HG02759 (cell line): ENCODE results near the gene HRH1.
"Not testable (repeated sequence)": the region's sequence is repeated elsewhere in the genome, so short reads cannot be mapped to it uniquely, and the experiment has no call there.

Experiments
- ATAC-seq: cut with Tn5 transposase; IDR thresholded peaks from one replicate; pipeline ENCODE4 v1.9.1; 2021; ENCODE audit warnings: mild to moderate bottlenecking, moderate library complexity; ENCODE audit not compliant: unreplicated experiment

HRH1 gene

DNA sequence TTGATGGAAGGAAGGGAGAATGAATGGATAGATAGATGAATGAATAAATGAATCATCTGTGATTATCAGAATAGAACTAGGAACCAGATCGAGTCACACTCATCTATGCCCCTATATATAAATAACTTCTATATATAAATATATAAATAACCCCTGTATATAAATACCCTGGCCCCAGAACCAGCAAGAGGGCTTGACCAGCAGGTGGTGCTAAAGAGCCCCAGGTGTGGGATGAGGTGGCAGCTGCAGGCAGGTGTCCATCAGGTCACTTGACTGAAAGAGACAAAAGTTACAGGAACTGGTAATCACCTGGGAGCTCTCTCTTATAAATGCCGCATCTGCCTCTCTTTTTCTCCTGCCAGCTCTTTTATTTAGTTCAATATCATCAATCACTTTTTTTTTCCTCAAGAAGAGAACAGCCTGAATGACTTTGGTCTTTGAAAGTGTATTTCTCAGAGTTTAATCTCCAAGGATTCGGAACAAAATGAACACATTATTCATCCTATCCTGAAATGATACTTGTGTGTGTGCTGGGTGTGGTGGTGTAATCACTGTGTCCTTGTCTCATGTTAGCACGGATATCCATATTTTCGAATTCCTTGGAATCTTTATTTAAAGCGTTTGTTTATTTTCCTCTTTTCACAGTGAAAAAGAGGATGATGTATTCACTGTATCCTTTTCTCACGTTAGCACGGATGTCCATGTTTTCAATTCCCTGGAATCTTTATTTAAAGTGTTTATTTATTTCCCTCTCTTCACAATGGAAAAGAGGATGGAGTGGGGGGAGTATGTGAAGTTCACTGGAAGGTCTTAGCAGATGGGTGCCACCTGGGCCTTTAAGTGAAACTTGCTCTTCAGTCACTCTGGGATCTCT, 82.5 kb downstream of the HRH1 start:
- no peak for ATAC-seq

DNA sequence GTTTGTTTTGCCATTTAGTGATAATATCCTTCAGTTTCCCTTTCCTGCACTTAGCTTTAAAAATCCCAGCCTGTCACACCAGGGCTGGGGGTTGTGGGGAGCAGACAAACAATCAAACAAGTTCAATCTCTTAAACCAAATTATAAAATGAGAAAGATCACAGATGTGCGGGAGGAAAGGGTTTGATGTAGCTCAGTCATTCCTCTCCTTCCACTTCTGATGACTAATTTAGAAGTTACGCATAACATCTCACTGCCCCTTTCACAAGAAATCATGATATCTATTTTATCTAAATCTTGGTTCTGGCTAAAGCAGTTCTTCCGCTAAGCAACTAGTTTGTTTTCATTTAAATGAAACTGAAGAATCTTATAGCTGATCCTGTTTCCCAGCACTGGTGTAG, 83.8 kb downstream of the HRH1 start:
- no peak for ATAC-seq

DNA sequence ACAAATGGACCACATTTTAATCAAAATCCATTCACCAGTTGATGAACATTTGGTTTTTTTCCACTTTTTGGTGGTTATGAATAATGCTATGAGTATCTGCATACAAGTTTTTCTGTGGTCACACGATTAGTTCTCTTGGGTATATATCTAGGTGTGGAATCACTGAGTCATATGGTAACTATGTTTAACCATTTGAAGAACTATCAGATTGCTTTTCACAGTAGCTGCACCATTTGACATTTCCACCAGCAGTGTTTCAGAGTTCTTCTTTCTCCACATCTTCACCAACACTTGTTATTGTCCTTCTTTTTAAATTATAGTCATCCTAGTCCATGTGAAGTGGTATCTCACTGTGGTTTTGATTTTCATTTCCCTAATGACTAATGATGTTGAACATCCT, 84.6 kb downstream of the HRH1 start:
- no peak for ATAC-seq

DNA sequence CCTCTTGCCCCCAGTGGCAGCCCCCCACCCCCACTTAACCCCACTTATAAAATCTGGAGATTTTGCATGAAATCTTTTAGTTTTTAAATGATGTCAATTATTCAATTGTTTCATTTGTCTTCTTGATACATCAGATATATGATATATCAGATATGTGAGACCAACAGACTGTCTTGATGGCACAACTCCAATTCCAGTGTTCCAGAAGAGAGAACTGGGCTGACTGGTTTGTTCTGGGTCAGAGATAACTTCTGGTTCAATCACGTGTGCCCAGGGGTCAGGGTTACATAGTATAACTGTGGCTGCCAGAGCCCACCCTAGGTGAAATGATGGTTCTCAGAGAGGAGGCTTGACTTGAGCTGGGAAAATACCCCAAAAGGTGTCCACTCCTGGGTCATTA, 85.5 kb downstream of the HRH1 start:
- ATAC-seq, result no peak

DNA sequence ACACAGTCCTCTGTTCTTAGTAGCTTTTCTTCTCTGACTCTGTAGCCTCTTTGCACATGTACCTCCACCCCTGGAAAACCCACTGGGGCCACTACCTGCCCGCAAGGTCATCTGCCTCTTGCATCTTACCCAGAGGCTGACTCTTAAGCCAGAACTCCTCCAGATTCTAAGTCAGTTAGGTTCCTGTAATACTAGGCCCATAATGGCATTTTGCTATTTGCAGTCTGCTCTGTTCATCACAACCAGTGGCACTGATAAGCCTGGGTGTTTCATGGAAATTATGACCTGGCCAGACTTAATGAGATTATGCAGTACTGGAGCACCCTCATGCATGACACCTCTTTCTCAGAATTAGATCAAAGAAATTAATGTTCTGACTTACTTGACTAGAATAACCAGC, 86.2 kb downstream of the HRH1 start:
- ATAC-seq, result no peak

DNA sequence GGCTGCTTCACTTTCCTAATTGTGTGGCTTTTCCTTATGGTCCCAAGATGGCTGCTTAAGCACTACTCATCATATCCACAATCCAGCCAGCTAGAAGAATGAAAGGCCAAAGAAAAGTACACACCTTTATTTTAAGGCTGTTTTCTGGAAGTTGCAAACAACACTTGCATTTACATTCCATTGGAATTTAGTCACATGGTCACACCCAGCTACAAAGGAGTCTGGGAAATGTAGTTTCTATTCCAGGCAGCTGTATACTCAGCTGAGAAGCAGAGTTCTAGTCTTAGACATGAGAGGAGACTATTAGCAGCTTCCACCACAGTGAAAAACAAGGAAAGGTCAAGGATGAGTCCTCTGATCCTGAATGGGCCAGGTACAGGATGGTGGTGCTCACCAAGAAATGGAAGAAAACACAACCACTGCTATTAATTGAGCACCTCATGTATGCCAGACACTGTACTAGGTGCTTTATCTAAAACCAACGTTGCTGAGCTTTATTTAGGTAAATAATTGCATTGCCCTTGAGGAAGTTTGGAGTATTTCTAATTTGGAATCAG, 89.9 kb downstream of the HRH1 start:
- ATAC-seq, result no peak

DNA sequence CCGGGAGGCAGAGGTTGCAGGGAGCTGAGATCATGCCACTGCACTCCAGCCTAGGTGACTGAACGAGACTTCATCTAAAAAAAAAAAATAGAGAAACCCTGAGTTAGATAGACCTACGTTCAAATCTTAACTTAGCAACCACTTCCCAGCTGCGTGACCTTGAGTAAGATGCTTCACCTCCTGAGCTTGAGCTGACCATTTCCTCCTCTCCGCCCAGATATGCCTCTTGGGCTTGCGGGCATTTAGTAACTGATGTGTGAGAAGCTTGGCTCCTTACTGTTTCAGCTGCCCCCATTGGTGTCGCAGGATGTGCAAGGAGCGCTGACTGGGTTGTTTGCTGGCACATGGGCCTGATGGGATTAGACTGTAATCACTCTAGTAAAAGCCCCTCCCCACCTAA, 91.0 kb downstream of the HRH1 start:
- no peak for ATAC-seq

DNA sequence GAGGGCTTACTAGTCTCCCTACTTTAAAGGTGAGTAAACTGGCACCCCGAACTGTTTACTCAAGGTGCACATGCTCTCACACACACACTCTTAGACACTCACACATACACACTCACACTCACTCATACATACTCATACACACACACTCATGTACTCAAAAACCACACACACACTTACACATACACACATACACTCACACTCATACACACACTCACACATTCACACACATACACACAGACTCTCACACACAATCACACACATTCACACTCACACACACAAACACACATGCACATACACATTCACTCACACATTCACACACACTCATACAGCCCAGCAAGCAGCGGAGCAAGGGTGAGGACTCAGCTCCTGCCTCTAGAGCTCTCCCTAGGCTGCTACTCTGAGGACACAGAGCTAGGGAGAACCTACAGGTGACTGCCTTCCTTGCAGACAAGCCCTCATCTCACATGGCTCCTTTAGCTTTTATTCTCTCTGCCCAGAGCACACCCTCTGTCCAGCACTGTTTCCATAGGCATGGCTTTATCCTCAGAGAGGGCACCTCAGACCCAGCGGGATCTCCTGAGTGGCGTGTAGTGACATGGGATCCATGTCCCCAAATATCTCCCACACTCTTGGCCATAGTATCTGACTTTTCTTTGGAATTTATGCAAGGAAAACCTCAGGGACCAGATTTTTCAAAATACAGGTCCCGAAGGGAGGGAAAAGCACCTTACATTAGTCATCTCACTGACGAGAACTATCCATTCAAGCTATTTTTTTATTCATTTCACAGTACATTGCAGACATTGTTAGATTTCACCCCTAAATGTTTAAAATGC, 91.8 kb downstream of the HRH1 start:
- ATAC-seq, result no peak

DNA sequence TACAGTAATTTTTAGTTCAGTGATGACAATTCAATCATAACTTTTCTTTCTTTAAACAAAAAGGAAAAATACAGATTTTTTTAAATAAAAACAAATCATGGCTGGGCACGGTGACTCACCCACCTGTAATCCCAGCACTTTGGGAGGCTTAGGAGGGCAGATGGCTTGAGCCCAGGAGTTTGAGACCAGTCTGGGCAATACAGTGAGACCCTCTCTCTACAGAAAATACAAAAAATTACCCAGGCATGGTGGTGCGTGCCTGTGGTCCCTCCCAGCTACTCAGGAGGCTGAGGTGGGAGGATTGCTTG, 92.3 kb downstream of the HRH1 start:
- ATAC-seq, result no peak

DNA sequence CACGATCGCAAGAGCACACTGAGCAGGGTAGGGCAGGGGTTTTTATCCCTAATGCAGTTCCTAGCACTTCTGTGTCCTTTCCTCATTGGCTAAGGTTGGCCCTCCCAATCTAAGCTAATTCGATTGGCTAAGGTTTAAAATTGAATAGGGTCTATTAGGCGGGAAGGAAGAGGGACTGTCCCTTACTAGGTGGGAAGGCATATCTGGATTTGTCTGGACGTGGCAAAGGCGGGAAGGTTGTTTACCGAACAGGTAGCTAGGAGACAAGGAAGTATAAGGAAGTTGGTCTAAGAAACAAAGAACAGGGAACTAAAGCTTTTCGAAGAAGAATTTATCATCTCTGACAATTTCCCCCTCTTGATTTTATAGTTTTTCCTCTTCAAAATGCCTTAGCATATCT, 93.1 kb downstream of the HRH1 start:
- no peak for ATAC-seq

DNA sequence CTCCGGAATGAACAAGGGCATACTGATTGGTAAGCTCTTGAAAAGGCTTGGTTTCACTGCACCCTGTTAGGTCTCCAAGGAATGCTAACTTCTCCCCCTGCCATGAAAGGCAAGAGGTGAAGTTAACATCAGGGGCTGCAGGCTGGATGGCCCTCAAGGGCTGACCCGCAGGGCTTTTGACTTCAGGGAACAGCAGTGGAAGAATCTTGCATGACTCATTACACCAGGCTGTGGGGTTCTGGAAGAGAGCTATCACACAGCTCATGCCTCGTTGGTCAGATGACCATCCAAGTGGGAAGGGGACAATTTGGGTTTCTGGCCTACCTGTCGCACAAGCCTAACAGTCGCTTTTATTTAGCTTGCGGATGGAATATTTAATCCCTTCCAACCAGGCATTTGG, 94.3 kb downstream of the HRH1 start:
- ATAC-seq, result no peak

DNA sequence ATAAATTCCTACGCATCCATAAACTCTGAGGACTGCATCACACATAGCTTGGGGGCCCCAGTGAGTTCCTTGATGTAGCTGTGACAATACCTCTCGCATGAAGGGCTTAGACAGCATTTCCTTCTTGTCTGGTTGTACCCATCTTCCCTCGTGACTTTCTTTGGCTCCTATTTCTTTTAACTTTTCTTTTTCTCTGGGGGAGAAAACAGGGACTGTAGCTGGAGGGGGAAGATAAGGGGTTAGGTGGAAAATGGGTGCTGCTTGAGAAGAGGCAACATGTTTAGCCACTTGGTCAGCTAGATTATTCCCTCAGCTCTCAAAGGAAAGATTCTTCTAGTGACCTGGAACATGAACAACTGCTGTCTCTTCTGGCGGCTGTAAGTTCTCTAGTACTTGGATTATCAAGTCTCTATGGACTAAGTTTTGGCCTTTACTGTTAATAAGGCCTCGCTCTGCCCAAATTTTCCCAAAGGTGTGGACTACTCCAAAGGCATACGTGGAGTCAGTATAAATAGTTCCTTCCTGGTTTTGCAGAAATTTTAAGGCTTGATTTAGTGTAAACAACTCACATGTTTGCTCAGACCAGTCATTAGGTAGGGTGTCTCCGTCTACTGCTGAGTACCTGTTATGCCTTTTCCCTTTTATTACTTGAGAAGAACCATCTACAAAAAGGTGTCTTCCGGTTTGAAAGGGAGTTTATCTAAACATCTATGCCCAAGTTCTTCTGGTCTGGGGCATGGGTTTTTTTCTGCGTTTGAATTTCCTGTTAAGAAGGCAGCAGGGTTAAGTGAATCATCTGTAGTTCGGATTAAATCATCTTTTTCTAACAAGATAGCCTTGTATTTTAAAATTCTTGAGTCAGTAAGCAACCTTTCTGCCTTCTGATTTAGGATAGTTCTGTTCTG, 96.9 kb downstream of the HRH1 start:
- ATAC-seq, result no peak

DNA sequence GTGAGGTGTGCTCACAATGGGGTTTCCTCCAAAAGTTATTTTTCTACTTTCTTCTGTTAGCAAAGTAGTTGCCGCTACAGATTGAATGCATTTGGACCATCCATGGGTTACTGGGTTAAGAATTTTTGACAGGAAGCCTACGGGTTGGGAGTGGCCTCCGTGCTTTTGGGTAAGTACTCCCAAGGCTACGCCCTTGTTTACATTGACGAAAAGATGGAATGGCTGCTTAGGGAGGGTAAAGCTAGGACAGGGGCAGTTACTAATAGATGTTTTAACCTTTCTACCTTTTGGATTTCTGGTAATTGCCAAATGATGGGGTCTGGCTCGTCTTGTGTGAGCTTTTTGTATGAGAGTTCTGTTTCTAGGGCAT, 97.5 kb downstream of the HRH1 start:
- ATAC-seq, result no peak

DNA sequence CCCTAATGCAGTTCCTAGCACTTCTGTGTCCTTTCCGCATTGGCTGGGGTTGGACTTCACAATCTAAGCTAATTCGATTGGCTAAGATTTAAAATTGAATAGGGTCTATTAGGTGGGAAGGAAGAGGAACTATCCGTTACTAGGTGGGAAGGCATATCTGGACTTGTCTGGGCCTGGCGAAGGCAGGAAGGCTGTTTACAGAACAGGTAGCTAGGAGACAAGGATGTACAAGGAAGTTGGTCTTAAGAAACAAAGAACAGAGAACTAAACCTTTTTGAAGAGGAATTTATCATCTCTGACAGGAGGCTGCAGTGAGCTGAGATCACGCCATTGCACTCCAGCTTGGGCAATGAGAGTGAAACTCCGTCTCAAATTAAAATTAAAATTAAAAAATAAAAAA, 100.6 kb downstream of the HRH1 start:
- ATAC-seq, result no peak

DNA sequence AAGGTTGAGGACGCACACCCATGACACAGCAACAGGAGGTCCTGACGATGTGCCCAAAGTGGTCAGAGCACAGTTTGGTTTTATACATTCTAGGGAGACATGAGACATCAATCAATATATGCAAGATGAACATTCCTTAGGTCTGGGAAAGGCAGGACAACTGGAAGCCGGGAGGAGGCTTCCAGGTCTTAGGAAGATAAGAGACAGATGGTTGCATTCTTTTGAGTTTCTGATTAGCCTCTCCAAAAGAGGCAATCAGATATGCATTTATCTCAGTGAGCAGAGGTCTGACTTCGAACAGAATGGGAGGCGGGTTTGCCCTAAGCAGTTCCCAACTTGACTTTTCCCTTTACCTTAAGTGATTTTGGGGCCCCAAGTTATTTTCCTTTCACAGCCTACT, 101.2 kb downstream of the HRH1 start:
- ATAC-seq, result not testable (repeated sequence)

DNA sequence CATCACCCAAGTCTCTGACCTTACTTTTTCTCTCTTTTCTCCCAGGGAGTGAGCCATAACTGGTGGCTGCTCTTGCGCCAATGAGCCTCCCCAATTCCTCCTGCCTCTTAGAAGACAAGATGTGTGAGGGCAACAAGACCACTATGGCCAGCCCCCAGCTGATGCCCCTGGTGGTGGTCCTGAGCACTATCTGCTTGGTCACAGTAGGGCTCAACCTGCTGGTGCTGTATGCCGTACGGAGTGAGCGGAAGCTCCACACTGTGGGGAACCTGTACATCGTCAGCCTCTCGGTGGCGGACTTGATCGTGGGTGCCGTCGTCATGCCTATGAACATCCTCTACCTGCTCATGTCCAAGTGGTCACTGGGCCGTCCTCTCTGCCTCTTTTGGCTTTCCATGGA, 104.7 kb downstream of the HRH1 start:
- no peak for ATAC-seq

DNA sequence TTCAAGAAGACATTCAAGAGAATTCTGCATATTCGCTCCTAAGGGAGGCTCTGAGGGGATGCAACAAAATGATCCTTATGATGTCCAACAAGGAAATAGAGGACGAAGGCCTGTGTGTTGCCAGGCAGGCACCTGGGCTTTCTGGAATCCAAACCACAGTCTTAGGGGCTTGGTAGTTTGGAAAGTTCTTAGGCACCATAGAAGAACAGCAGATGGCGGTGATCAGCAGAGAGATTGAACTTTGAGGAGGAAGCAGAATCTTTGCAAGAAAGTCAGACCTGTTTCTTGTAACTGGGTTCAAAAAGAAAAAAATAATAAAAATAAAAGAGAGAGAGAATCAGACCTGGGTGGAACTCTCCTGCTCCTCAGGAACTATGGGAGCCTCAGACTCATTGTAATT, 106.2 kb downstream of the HRH1 start:
- ATAC-seq, result no peak

DNA sequence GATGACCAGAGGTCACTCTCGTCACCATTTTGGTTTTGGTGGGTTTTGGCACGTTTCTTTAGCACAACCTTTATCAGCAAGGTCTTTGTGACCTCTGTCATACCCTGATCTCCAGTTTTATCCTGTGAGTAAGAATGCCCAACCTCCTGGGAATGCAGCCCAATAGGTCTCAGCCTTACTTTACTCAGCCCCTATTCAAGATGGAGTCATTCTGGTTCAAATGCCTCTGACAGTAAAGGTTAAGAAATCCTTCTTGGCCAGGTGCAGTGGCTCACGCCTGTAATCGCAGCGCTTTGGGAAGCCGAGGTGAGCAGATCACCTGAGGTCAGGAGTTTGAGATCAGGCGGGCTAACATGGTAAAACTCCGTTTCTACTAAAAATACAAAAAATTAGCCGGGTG, 114.7 kb downstream of the HRH1 start:
- no peak for ATAC-seq

DNA sequence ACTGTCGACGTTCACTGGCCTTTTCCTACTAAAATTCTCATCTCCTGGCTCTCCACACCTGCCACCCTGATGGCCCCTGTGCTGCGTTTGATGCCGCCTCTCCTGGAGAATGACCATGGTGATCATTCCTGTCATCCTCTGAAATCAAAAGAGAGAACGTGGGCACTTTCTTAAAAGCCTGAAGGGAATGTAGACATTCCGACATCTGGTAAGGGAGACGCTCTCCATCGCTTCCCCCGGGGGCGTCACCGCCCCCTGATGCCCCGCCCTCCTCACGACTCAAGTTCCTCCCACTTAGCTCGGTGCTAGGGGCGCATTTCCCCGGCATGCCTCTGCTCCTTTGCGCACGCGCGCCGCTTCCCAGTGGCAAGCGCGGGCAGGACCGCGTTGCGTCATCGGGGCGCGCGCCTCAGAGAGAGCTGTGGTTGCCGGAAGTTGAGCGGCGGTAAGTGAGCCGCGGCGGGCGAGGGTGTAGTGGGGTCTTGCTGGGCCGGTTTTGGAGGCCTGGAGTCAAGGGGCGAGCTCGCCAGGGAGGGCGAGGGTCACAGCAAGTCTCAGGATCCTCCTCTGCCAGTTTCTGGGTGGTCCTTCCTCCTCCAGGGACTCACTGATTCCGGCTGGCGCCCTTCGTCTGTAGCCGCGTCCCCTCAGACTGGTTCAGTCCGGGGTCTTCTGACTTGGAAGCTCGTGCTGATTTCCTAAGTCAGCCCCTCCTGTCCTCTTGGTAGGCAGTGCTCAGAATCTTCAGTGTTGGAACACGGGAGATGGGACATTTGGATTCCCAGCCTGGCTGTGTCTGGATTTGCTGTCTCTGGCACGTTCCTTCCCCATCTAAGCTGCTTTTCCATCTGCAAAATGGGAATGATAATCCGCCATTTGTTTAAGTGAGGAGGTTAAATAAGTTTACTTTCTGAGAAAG, 118.0 kb downstream of the HRH1 start, which contains the start of gene ATG7:
Gene ATG7, plus strand, starts transcription at position 412 of the 919 bp plus-strand sequence. CDS start 26,299 bp downstream, outside the sequence.
- ATAC-seq, result peak; percentile 99
